Measurements from ENCODE around the gene IFNA14. TPM values are rescaled to one million over a fixed set of nuclear protein-coding genes. Genes with fewer than 3 reads are reported as not detected.

IFNA14 gene
- total RNA-seq, 1 experiment from 2014 or later = not detected

GRCh38 chr9:21281275-21281674 is 41.5 kb upstream of the IFNA14 start:
- Mint-ChIP-seq H3K36me3 (ENCODE audit: insufficient read depth, unreplicated experiment) (no peaks in the 10 kb centered on the region), H3K4me1 (ENCODE audit: low read depth, unreplicated experiment) (no peaks in the 10 kb centered on the region), H3K27me3 (ENCODE audit: unreplicated experiment) (peaks cover 13% of the 10 kb centered on the region), H3K27ac (ENCODE audit: unreplicated experiment) (no peak overlapping the region), H3K4me3 (ENCODE audit: low read depth, unreplicated experiment) (no peak overlapping the region), H3K9me3 (ENCODE audit: low read depth, unreplicated experiment) (peaks cover under 1% of the 10 kb centered on the region)
- no peak for DNase-seq
- CTCF ChIA-PET = no interaction called here
- no TSS peak for BruUV-seq (replicated peaks)
- no peak for TF ChIP-seq CTCF (IDR thresholded peaks at IDR 0.05; ENCODE audit: unreplicated experiment)
- intact Hi-C loops (cut with micrococcal nuclease; ENCODE audit: unreplicated experiment) = no loop called here

GRCh38 chr9:21268347-21268657 is 28.5 kb upstream of the IFNA14 start:
- TF ChIP-seq CTCF (IDR thresholded peaks at IDR 0.05; ENCODE audit: unreplicated experiment) = no peak
- H3K4me3 Mint-ChIP-seq (ENCODE audit: low read depth, unreplicated experiment) = no peak overlapping the region
- peaks cover 23% of the 10 kb centered on the region for H3K27me3 Mint-ChIP-seq (ENCODE audit: unreplicated experiment)
- BruUV-seq (replicated peaks) = no TSS peak
- no peaks in the 10 kb centered on the region for H3K4me1 Mint-ChIP-seq (ENCODE audit: low read depth, unreplicated experiment)
- no peak overlapping the region for H3K27ac Mint-ChIP-seq (ENCODE audit: unreplicated experiment)
- DNase-seq = no peak
- CTCF ChIA-PET = no interaction called here
- peaks cover 2% of the 10 kb centered on the region for H3K9me3 Mint-ChIP-seq (ENCODE audit: low read depth, unreplicated experiment)
- no peaks in the 10 kb centered on the region for H3K36me3 Mint-ChIP-seq (ENCODE audit: insufficient read depth, unreplicated experiment)
- intact Hi-C loops (cut with micrococcal nuclease; ENCODE audit: unreplicated experiment) = no loop called here

GRCh38 chr9:21267485-21268346 is 27.9 kb upstream of the IFNA14 start:
- DNase-seq = no peak
- BruUV-seq (replicated peaks) = no TSS peak
- Mint-ChIP-seq H3K27me3 (ENCODE audit: unreplicated experiment) (peaks cover 23% of the 10 kb centered on the region), H3K4me1 (ENCODE audit: low read depth, unreplicated experiment) (no peaks in the 10 kb centered on the region), H3K36me3 (ENCODE audit: insufficient read depth, unreplicated experiment) (no peaks in the 10 kb centered on the region), H3K4me3 (ENCODE audit: low read depth, unreplicated experiment) (no peak overlapping the region), H3K9me3 (ENCODE audit: low read depth, unreplicated experiment) (peaks cover 2% of the 10 kb centered on the region), H3K27ac (ENCODE audit: unreplicated experiment) (no peak overlapping the region)
- CTCF ChIA-PET = no interaction called here
- TF ChIP-seq CTCF (IDR thresholded peaks at IDR 0.05; ENCODE audit: unreplicated experiment) = no peak
- intact Hi-C loops (cut with micrococcal nuclease; ENCODE audit: unreplicated experiment) = no loop called here

- Mint-ChIP-seq H3K4me1 (ENCODE audit: low read depth, unreplicated experiment) (no peaks in the 10 kb centered on the region), H3K27ac (ENCODE audit: unreplicated experiment) (no peak overlapping the region), H3K4me3 (ENCODE audit: low read depth, unreplicated experiment) (no peak overlapping the region), H3K36me3 (ENCODE audit: insufficient read depth, unreplicated experiment) (no peaks in the 10 kb centered on the region), H3K9me3 (ENCODE audit: low read depth, unreplicated experiment) (peaks cover 2% of the 10 kb centered on the region), H3K27me3 (ENCODE audit: unreplicated experiment) (peaks cover 23% of the 10 kb centered on the region)
- CTCF ChIA-PET = interaction anchor here (0.6 kb wide), 1 partner anchor 205 kb away, joined by 3 read pairs; no protein-coding TSS in a partner anchor
- no peak for DNase-seq
- intact Hi-C loops (cut with micrococcal nuclease; ENCODE audit: unreplicated experiment) = no loop called here
- no peak for TF ChIP-seq CTCF (IDR thresholded peaks at IDR 0.05; ENCODE audit: unreplicated experiment)
- no TSS peak for BruUV-seq (replicated peaks)
Measured at GRCh38 chr9:21266733-21267484, 27.1 kb upstream of the IFNA14 start.

Data from Calu3 (cell line).